GM18505 (cell line): ENCODE results near the gene TXNRD2.

Source experiments
- ATAC-seq: cut with Tn5 transposase; IDR thresholded peaks from one replicate; pipeline ENCODE4 v1.9.1; 2021; ENCODE audit not compliant: unreplicated experiment
- POLR2A ChIP-seq: IDR thresholded peaks from 4 replicates; pipeline ENCODE4 v1.6.1; 2011; ENCODE audit warnings: borderline replicate concordance; ENCODE audit not compliant: insufficient read depth, insufficient read length; ENCODE audit errors: extremely low read depth

The TXNRD2 gene

GRCh38 chr22:19965771-19966709, 24.4 kb upstream of the TXNRD2 start:
- TF ChIP-seq POLR2A: no peak
- ATAC-seq: no peak

- no peak for ATAC-seq
- TF ChIP-seq POLR2A: no peak
Measured at GRCh38 chr22:19964701-19965386, 23.2 kb upstream of the TXNRD2 start.

DNA sequence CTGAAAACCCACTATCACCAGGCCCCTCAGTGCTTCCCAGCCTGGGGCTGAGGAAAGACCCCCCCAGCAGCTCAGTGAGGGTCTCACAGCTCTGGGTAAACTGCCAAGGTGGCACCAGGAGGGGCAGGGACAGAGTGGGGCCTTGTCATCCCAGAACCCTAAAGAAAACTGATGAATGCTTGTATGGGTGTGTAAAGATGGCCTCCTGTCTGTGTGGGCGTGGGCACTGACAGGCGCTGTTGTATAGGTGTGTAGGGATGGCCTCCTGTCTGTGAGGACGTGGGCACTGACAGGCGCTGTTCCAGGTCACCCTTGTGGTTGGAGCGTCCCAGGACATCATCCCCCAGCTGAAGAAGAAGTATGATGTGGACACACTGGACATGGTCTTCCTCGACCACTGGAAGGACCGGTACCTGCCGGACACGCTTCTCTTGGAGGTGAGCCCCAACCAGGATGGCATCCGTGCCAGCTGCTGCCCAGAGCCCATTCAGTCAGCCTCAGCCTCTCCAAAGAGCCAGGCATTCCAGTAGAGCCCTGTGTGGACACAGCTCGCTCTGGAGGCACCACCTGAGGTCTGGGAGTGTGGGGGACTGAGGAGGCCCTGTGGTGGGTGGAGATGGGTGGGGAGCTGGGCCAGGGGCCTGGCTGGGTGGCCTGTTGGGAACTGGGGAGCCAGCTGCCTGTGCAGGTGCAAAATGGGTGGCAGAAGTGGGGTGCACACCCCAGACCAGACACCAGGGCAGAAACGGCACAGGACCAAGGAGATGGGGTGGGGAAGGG, 22.4 kb upstream of the TXNRD2 start:
- no peak for ATAC-seq
- no peak for TF ChIP-seq POLR2A

DNA sequence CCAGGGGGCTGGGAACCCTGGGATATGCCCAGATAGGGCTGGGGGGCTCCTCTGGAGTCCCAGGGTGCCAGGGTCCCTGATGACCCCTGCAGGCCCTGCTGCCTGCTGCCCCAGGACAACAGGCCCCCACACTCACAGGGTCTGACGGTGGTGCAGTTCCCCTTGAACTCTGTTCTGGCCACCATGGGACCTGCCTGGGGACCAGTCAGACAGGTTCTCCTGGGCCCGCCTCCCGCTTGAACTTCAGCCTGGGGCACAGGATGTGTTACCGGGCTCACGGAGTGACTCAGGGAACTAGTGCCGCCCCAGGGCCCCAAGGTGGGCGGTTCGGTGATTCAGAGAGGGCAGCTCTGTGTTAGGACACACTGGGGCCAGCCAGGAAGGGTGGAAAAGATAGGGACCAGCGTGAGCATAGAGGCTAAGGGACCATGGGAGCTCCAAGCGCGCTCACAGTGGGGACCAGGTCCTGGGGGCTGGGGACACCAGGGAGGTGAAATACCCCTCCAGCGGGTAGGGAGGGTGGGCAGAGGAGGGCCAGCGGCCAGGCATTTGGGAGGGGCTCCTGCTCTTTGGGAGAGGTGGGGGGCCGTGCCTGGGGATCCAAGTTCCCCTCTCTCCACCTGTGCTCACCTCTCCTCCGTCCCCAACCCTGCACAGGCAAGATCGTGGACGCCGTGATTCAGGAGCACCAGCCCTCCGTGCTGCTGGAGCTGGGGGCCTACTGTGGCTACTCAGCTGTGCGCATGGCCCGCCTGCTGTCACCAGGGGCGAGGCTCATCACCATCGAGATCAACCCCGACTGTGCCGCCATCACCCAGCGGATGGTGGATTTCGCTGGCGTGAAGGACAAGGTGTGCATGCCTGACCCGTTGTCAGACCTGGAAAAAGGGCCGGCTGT, 21.5 kb upstream of the TXNRD2 start:
- no peak for ATAC-seq
- no peak for TF ChIP-seq POLR2A

DNA sequence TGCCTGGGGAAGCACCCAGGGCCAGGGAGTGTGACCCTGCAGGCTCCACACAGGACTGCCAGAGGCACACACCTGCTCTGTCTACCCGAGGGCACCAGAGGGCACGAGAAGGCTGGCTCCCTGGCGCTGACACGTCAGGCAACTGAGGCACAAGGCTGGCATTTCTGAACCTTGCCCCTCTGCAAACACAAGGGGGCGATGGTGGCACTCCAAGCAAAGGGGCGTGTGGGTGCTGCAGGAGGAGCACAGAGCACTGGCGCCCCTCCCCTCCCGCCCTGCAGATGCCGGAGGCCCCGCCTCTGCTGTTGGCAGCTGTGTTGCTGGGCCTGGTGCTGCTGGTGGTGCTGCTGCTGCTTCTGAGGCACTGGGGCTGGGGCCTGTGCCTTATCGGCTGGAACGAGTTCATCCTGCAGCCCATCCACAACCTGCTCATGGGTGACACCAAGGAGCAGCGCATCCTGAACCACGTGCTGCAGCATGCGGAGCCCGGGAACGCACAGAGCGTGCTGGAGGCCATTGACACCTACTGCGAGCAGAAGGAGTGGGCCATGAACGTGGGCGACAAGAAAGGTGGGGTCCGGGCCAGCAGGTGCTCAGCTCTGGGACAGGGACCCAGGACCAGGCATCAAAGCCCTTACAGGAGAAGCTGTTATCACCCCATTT, 20.8 kb upstream of the TXNRD2 start:
- no peak for TF ChIP-seq POLR2A
- no peak for ATAC-seq

GRCh38 chr22:19961868-19962245, 20.2 kb upstream of the TXNRD2 start:
- ATAC-seq: no peak
- TF ChIP-seq POLR2A: no peak

- TF ChIP-seq POLR2A: no peak
- no peak for ATAC-seq
Measured at GRCh38 chr22:19961201-19961580, 19.6 kb upstream of the TXNRD2 start.

DNA sequence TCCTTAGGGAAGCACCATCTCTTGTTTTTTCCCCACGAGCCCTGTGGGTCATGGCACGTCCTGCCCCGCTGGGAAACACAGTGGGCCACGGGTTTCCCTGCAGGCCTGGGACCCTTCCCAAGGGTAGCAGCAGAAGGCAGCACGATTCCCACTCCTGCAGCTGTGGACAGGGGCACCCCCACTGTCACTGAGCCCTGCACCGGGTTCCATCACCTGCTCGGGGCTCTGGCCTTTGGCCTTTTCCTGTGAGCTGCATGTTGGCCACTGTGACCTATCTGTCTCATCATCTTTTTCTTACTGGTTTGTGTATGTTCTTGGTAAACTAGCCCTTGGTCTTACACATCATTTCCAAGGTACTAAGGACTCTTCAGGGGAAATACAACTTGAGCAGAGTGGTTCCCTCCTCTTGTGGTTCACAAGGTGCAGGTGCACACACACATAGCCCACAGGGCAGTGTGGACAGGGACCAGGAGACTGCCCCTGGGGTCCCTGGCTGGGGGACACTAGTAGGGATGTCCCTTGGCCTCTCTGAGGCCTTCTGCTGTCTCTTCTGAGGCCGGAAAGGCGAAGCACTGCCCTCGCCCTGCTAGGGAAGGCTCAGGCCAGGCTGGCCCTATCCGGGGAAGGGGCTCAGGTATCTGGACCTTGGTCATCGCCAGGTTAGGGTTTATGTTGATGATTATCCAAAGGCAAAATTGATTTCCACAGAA, 19.0 kb upstream of the TXNRD2 start:
- TF ChIP-seq POLR2A: no peak
- ATAC-seq: no peak

DNA sequence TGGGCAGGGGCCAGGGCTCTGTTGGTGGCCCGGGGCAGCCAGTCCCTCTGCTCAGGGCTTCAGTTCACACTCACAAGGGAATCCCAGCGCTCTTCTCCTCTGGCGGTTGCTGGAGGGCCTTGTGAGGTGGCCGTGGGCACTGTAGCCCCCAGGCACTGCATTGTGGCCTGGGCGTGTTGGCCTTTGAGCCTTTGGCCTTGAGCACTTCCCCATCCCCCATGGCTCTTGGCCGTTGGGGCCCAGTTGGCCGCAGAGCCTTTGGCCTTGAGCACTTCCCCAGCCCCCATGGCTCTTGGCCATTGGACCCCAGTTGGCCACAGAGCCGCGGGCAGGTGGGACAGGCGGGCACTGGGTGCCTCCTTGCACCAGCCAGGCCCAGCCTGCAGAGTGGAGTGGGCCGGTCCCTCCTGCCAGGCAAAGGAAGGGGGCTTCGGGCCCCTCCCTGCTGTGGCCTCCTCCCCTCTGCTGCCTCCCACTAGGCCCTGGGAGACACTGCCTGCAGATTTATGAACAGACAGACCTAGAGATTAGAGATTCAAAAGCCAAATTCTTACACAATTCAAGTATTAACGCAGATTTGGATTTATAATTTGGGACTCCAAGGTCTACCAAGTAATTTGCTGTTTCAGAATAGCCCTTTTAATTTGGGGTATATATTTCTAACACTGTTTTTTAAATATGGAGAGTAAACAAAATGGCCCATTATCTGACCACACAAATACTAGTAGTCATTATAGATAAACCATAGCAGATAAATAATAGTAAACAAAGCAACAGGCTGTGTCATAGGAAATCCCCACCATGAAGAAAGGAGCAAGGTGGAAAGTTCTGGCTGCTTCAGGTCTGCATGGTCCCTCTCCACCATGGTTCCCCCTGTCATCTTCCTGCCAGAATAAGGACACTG, 18.2 kb upstream of the TXNRD2 start:
- no peak for ATAC-seq
- no peak for TF ChIP-seq POLR2A

- TF ChIP-seq POLR2A: no peak
- ATAC-seq: no peak
Measured at GRCh38 chr22:19959043-19959586, 17.5 kb upstream of the TXNRD2 start.

DNA sequence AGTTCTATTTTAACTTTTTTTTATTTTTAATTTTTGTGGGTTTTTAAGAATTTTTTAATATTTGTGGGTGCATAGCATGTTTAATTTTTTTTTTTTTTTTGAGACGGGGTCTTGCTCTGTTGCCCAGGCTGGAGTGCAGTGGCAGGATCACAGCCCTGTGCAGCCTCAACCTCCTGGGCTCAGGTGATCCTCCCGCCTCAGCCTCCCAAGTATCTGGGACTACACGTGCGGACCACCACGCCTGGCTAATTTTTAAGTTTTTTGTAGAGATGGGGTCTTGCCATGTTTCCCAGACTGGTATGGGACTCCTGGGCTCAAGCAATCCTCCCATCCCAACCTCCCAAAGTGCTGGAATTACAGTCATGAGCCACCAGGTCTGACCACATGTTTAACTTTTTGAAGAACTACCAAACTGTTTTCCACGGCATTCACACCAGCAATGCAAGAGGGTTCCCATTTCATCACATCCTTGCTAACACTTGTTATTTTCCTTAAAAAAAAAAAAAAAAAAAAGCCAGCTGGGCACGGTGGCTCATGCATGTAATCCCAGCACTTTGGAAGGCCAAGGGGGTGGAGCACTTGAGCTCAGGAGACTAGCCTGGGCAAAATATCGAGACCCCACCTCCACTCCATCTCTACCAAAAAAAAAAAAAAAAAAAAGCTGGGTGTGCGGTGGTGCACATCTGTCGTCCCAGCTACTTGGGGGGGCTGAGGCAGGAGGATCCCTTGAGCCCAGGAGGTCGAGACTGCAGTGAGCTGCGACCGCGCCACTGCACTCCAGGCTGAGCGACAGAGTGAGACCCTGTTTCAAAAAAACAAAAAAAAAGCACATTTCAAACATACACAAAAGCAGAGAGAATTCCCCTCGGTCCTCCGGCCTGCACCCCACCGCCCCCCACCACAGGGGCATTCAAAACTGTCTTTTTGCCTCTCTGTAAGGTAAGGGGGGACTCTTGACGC, 16.7 kb upstream of the TXNRD2 start:
- ATAC-seq: no peak

More for the DNA sequence above, 16.7 kb upstream of the TXNRD2 start:
- TF ChIP-seq POLR2A: no peak
